Suprapubic skin (tissue), 3 donors: Measurements from ENCODE around the gene SAT2.

Source experiments
- EP300 ChIP-seq: sonication (generic); formaldehyde crosslinking; IDR thresholded peaks from one replicate; pipeline ENCODE4 v1.6.1; 2017; ENCODE audit warnings: antibody characterized with exemption
- TF ChIP-seq, protein P1 (sequence below), 2 donors: fragments of 200-600 bp in 1 of 2; fragments of 450-650 bp in 1 of 2; sonication (generic) in 1 of 2; IDR thresholded peaks; one replicate each; pipeline ENCODE4 v1.5.1; 2016 to 2019; ENCODE audit warnings: antibody characterized with exemption in 2 of 2, mild to moderate bottlenecking in 1 of 2, moderate library complexity in 1 of 2

- TF ChIP-seq, protein P1, sequence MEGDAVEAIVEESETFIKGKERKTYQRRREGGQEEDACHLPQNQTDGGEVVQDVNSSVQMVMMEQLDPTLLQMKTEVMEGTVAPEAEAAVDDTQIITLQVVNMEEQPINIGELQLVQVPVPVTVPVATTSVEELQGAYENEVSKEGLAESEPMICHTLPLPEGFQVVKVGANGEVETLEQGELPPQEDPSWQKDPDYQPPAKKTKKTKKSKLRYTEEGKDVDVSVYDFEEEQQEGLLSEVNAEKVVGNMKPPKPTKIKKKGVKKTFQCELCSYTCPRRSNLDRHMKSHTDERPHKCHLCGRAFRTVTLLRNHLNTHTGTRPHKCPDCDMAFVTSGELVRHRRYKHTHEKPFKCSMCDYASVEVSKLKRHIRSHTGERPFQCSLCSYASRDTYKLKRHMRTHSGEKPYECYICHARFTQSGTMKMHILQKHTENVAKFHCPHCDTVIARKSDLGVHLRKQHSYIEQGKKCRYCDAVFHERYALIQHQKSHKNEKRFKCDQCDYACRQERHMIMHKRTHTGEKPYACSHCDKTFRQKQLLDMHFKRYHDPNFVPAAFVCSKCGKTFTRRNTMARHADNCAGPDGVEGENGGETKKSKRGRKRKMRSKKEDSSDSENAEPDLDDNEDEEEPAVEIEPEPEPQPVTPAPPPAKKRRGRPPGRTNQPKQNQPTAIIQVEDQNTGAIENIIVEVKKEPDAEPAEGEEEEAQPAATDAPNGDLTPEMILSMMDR (IDR thresholded peaks at IDR 0.05) = no peak
- no peak for TF ChIP-seq EP300
These were observed 12.3 kb downstream of the SAT2 start for GRCh38 chr17:7615265-7615747.
